ENCODE data around the gene SLC66A1.

GRCh38 chr1:19328486-19328885 lies 16.4 kb downstream of the SLC66A1 start:
- TF ChIP-seq CTCF (IDR thresholded peaks at IDR 0.05; ENCODE audit: borderline replicate concordance, extremely low read depth, low read length, poor library complexity, severe bottlenecking) = no peak
- no peak for TF ChIP-seq EZH2 (IDR thresholded peaks at IDR 0.05; ENCODE audit: borderline replicate concordance, low read depth, low read length, severe bottlenecking)

Data from DND-41 (cell line).